A549 (cell line): ENCODE results near the gene RPS6KA2. TPM values are rescaled to one million over a fixed set of nuclear protein-coding genes. Genes with fewer than 3 reads are reported as not detected.

Experiments used
- ATAC-seq, 2 experiments: fragments of 200-7000 bp in 1 of 2; fragments of >200 bp in 1 of 2; cut with Nextera tagmentation in 1 of 2; cut with Tn5 transposase in 1 of 2; 3 replicates each; pipeline versions ENCODE4 v1.8.0 to v1.9.1; 2018 to 2020; ENCODE audit warnings: mild to moderate bottlenecking in 1 of 2, moderate library complexity in 1 of 2
- CTCF ChIA-PET: fragments of 300-600 bp; sonication (Branson Sonifier 250); formaldehyde crosslinking; extraction: SDS; loops from one replicate; lab custom pipeline; 2021; ENCODE audit warnings: antibody characterized with exemption, inconsistent platforms; lab: Yijun Ruan, JAX
- POLR2A ChIA-PET: fragments of 350-600 bp; formaldehyde crosslinking; extraction: SDS; loops from one replicate; lab custom pipeline; 2021; ENCODE audit warnings: antibody characterized with exemption, inconsistent platforms; lab: Yijun Ruan, JAX
- DNase-seq, 2 experiments: peaks; one replicate each; pipeline versions ENCODE4 v3.0.0 to v3.0.0-alpha.2; 2011 to 2016; ENCODE audit warnings: low read depth in 1 of 2, low spot score in 1 of 2
- FAIRE-seq: peaks from 2 replicates; lab custom pipeline; 2011; peaks lifted over from hg19 to GRCh38; lab: Jason Lieb, UNC
- H3K27ac ChIP-seq, 2 experiments: fragments of >200 bp; sonication (Bioruptor Twin); formaldehyde crosslinking; 3 replicates each; pipeline ENCODE4 v1.5.1; 2016 to 2017
- H3K4me1 ChIP-seq: fragments of >200 bp; sonication (Bioruptor Twin); formaldehyde crosslinking; 3 replicates; pipeline ENCODE4 v1.6.1; 2016
- H3K4me2 ChIP-seq: fragments of >200 bp; sonication (Bioruptor Twin); formaldehyde crosslinking; 3 replicates; pipeline ENCODE4 v1.6.1; 2016
- H3K4me3 ChIP-seq: fragments of >200 bp; sonication (Bioruptor Twin); formaldehyde crosslinking; 3 replicates; pipeline ENCODE4 v1.5.1; 2016
- H3K9me3 ChIP-seq: fragments of >200 bp; sonication (Bioruptor Twin); formaldehyde crosslinking; 3 replicates; pipeline ENCODE4 v1.6.1; 2016
- BHLHE40 ChIP-seq: IDR thresholded peaks from 2 replicates; pipeline ENCODE4 v1.6.1; 2012; ENCODE audit warnings: low read depth, low read length, inconsistent platforms
- CBX8 ChIP-seq: fragments of 200-600 bp; sonication (generic); IDR thresholded peaks from 2 replicates; pipeline ENCODE4 v1.6.1; 2016
- CEBPB ChIP-seq, 2 experiments: fragments of >200 bp in 1 of 2; sonication (Bioruptor Twin) in 1 of 2; formaldehyde crosslinking in 1 of 2; IDR thresholded peaks; 2 replicates each; pipeline ENCODE4 v1.6.1; 2012 to 2016
- EHF ChIP-seq: fragments of 250-450 bp; sonication (Bioruptor Pico); IDR thresholded peaks from 2 replicates; pipeline ENCODE4 v1.5.0; 2020; ENCODE audit warnings: mild to moderate bottlenecking
- EHMT2 ChIP-seq: fragments of 200-600 bp; sonication (generic); IDR thresholded peaks from 2 replicates; pipeline ENCODE4 v1.6.1; 2016; ENCODE audit warnings: antibody characterized with exemption, low read depth, mild to moderate bottlenecking, moderate library complexity
- EP300 ChIP-seq, 2 experiments: fragments of >200 bp; sonication (Bioruptor Twin); formaldehyde crosslinking; IDR thresholded peaks; 2 replicates in 1 of 2; 3 replicates in 1 of 2; pipeline ENCODE4 v1.6.1; 2016 to 2017
- FOSB ChIP-seq: fragments of 250-450 bp; sonication (Bioruptor Pico); IDR thresholded peaks from 2 replicates; pipeline ENCODE4 v1.5.0; 2020; ENCODE audit warnings: mild to moderate bottlenecking, moderate library complexity
- FOSL2 ChIP-seq, 2 experiments: fragments of 450-650 bp in 1 of 2; fragments of >200 bp in 1 of 2; sonication (Bioruptor Twin) in 1 of 2; formaldehyde crosslinking; IDR thresholded peaks; 2 replicates each; pipeline versions ENCODE4 v1.5.0 to v1.6.1; 2016 to 2020; ENCODE audit warnings: mild to moderate bottlenecking in 1 of 2, moderate library complexity in 1 of 2
- FOXS1 ChIP-seq: fragments of 250-450 bp; sonication (Bioruptor Pico); IDR thresholded peaks from 2 replicates; pipeline ENCODE4 v1.5.0; 2020; ENCODE audit warnings: mild to moderate bottlenecking, moderate library complexity
- HDAC2 ChIP-seq: fragments of 200-600 bp; sonication (generic); IDR thresholded peaks from 2 replicates; pipeline ENCODE4 v1.6.1; 2016
- HOXB13 ChIP-seq: fragments of 250-450 bp; sonication (Bioruptor Pico); IDR thresholded peaks from 2 replicates; pipeline ENCODE4 v1.5.0; 2020; ENCODE audit warnings: low read depth, mild to moderate bottlenecking, moderate library complexity
- JUN ChIP-seq, 2 experiments: fragments of >200 bp; sonication (Bioruptor Twin); formaldehyde crosslinking; IDR thresholded peaks; 2 replicates in 1 of 2; 3 replicates in 1 of 2; pipeline ENCODE4 v1.6.1; 2016 to 2017
- MAZ ChIP-seq: fragments of 150-350 bp; IDR thresholded peaks from 2 replicates; pipeline ENCODE4 v1.6.1; 2014; ENCODE audit warnings: antibody characterized with exemption, low read depth, low read length, borderline replicate concordance
- MYC ChIP-seq: IDR thresholded peaks from 2 replicates; pipeline ENCODE4 v1.6.1; 2012; ENCODE audit warnings: mild to moderate bottlenecking, inconsistent platforms, low read length, improper control_type of control experiment, borderline replicate concordance
- NPAS2 ChIP-seq: fragments of 250-450 bp; sonication (Bioruptor Pico); IDR thresholded peaks from 2 replicates; pipeline ENCODE4 v1.8.0; 2022; ENCODE audit warnings: mild to moderate bottlenecking, moderate library complexity, borderline replicate concordance
- NR3C1 ChIP-seq: fragments of >200 bp; sonication (Bioruptor Twin); formaldehyde crosslinking; IDR thresholded peaks from 3 replicates; pipeline ENCODE4 v1.6.1; 2017
- TP53 ChIP-seq: fragments of 250-450 bp; sonication (Bioruptor Pico); IDR thresholded peaks from 2 replicates; pipeline ENCODE4 v1.5.0; 2021; ENCODE audit warnings: mild to moderate bottlenecking, moderate library complexity
- ZC3H11A ChIP-seq: fragments of 450-650 bp; IDR thresholded peaks from 2 replicates; pipeline ENCODE4 v1.6.1; 2014; ENCODE audit warnings: antibody characterized with exemption, mild to moderate bottlenecking
- ZNF302 ChIP-seq: fragments of 250-450 bp; sonication (Bioruptor Pico); IDR thresholded peaks from 2 replicates; pipeline ENCODE4 v1.9.0; 2021; ENCODE audit warnings: inconsistent platforms, mild to moderate bottlenecking, moderate library complexity
- WGBS: methylation state at CpG from one replicate; pipeline ENCODE4 v1.1.6; 2017; ENCODE audit errors: missing lambda C conversion rate; 5-methylcytosine and 5-hydroxymethylcytosine counted together
- polyA plus RNA-seq, 4 experiments: library from polyadenylated mRNA; depleted of rRNA in 3 of 4; stranded (reverse); fragments of >200 nt; fragmentation: RNase III in 1 of 4; extraction: RNeasy Plus Mini Kit Qiagen cat#74134 plus additional on column Dnase treatment in 1 of 4; gene quantifications; 2 replicates in 3 of 4; 3 replicates in 1 of 4; pipeline ENCODE4 v1.2.3, GENCODE V29; 2011 to 2017
- TF ChIP-seq, protein P1 (sequence below): IDR thresholded peaks from 2 replicates; pipeline ENCODE4 v1.6.1; 2012

Gene RPS6KA2
- polyA plus RNA-seq, 2 of the 4 experiments (the other 2 are of a cell fraction) = 0.19 TPM; not detected in 1

DNA sequence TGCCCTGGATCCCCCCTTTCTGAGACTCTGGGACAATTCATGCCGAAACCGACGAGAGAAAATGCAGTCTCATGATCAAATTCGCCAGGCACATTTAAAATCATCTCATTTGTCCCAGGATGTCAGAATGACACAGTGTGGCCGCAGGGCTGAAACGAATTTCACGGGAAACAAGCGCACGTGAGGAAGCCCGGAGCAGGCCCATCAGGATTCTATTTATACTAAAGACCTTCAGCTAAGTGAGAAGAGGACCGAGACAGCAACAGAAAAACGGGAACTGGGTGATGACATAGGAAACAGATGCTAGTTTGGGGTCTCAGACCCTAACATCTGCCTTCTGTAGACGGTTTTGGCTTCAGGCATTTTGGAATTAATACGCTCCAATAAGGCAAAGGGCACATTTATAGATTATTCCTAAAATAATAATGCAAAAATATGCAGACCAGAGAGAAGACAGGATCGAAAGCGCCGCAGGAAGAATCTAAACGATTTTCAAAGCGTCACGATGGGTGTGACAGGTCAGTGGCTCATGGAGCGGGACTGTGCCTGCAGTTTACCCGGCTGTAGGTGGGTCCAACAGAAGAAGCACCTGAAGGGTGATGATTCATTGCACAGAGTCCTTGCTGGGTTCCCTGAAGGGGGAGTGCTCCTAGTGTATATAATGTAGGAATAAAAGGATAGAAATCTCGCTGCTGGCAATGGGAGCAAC, 163.5 kb downstream of the RPS6KA2 start:
- DNase-seq (no peak), ATAC-seq (no peak), FAIRE-seq (no peak)
- H3K9me3 ChIP-seq = no peaks in the 10 kb centered on the region
- TF ChIP-seq ZNF302 (no peak), HOXB13 (CRISPR knock-in tag) (no peak), EHMT2 (no peak), CEBPB (IDR thresholded peaks at IDR 0.05) (no peak), ZC3H11A (no peak), FOXS1 (CRISPR knock-in tag) (no peak), BHLHE40 (no peak), NR3C1 (no peak), FOSB (CRISPR knock-in tag) (no peak), FOSL2 (IDR thresholded peaks at IDR 0.05) (no peak), FOSL2 (CRISPR knock-in tag; IDR thresholded peaks at IDR 0.05) (no peak), MYC (no peak), CBX8 (no peak), JUN (IDR thresholded peaks at IDR 0.05) (no peak)
- TF ChIP-seq, protein P1, sequence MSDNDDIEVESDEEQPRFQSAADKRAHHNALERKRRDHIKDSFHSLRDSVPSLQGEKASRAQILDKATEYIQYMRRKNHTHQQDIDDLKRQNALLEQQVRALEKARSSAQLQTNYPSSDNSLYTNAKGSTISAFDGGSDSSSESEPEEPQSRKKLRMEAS = no peak
- H3K27ac ChIP-seq = no peak overlapping the region
- no peak overlapping the region for H3K4me3 ChIP-seq
- H3K4me1 ChIP-seq = no peaks in the 10 kb centered on the region
- ChIA-PET CTCF (no interaction called here), POLR2A (no interaction called here)
- 64% methylated on average over 23 of the region's 23 CpGs for whole genome bisulfite sequencing
- H3K4me2 ChIP-seq = no peak overlapping the region

DNA sequence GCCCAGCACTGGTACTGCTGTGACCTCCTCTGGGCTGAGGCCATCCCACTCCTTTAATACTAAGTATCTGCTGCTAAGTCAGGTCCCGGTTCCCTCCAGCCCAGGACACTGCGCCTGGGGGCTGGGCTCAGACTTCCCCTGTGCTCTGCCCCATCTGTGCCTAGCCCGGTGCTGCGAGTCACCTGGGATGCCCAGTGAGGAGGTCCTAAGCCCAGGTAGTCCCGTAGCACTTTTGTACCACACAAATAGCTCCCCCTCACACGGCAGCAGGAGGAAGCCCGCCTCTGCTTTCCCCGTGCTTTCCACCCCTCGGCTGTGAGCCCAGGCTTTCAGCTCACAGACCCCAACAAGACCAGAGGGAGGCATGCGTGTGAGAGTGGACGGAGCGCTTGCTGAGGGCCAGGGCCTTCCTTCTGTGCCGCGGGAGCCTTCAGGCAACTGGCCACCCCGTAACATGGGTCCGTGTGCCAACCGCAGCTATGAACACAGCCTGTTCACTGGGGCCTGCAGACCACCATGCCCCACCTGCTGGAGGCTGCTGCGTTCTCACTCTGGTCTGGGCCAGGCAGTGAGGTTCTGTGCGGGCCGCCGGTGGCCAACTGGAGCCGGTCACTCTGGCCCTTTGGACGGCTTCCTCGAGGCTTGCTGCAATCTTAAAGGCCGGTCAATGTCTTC, 164.5 kb downstream of the RPS6KA2 start:
- CTCF ChIA-PET = no interaction called here
- POLR2A ChIA-PET = no interaction called here
- 90% methylated on average over 2 of the region's 25 CpGs for WGBS
- ATAC-seq = no peak
- no peak for FAIRE-seq
- H3K4me2 ChIP-seq = no peak overlapping the region
- DNase-seq = no peak
- H3K9me3 ChIP-seq = no peaks in the 10 kb centered on the region
- no peak overlapping the region for H3K27ac ChIP-seq
- H3K4me1 ChIP-seq = no peaks in the 10 kb centered on the region
- H3K4me3 ChIP-seq = no peak overlapping the region
- TF ChIP-seq EP300 (IDR thresholded peaks at IDR 0.05) = no peak

- WGBS = 63% methylated on average over 5 of the region's 9 CpGs
- Histone ChIP-seq H3K4me3 (no peak overlapping the region), H3K4me1 (no peaks in the 10 kb centered on the region), H3K27ac (no peak overlapping the region), H3K9me3 (no peaks in the 10 kb centered on the region), H3K4me2 (no peak overlapping the region)
- FAIRE-seq (no peak), ATAC-seq (no peak), DNase-seq (no peak)
- ChIA-PET CTCF (no interaction called here), POLR2A (no interaction called here)
- TF ChIP-seq, protein P1 = no peak
- TF ChIP-seq MAZ (no peak), EHF (CRISPR knock-in tag) (no peak), NPAS2 (CRISPR knock-in tag) (no peak), TP53 (CRISPR knock-in tag) (no peak), HDAC2 (no peak)
These were observed 165.1 kb downstream of the RPS6KA2 start for GRCh38 chr6:166461821-166462460.
